Sigmoid colon (tissue), 4 donors: ENCODE results near the gene FAM200B.

Experiments used
- CTCF ChIP-seq, 4 experiments: fragments of 450-650 bp in 3 of 4; fragments of 200-600 bp in 1 of 4; IDR thresholded peaks; one replicate each; pipeline ENCODE4 v1.5.1; 2016 to 2019; ENCODE audit warnings: antibody characterized with exemption in 4 of 4, mild to moderate bottlenecking in 3 of 4, moderate library complexity in 2 of 4
- POLR2A ChIP-seq, 2 donors: fragments of 450-650 bp; IDR thresholded peaks; one replicate each; pipeline ENCODE4 v1.6.1; 2016; ENCODE audit warnings: antibody characterized with exemption in 2 of 2, mild to moderate bottlenecking in 2 of 2, moderate library complexity in 2 of 2
- POLR2AphosphoS5 ChIP-seq, 4 donors: sonication (generic); formaldehyde crosslinking; IDR thresholded peaks; one replicate each; pipeline ENCODE4 v1.6.1; 2017; ENCODE audit warnings: antibody characterized with exemption in 4 of 4

GRCh38 chr4:15668566-15669435 is 12.8 kb upstream of the FAM200B start:
- no peak for TF ChIP-seq CTCF (IDR thresholded peaks at IDR 0.05)
- no peak for TF ChIP-seq POLR2A (IDR thresholded peaks at IDR 0.05)
- TF ChIP-seq POLR2AphosphoS5 (IDR thresholded peaks at IDR 0.05): no peak
